HS-5 (cell line): ENCODE measurements around the gene SNX25.
"Not testable (repeated sequence)": the region's sequence is repeated elsewhere in the genome, so short reads cannot be mapped to it uniquely, and the experiment has no call there.

ENCODE experiments used
- DNase-seq: peaks from one replicate; pipeline ENCODE4 v3.0.0-alpha.2; 2012; ENCODE audit warnings: low read depth

Gene SNX25

DNA sequence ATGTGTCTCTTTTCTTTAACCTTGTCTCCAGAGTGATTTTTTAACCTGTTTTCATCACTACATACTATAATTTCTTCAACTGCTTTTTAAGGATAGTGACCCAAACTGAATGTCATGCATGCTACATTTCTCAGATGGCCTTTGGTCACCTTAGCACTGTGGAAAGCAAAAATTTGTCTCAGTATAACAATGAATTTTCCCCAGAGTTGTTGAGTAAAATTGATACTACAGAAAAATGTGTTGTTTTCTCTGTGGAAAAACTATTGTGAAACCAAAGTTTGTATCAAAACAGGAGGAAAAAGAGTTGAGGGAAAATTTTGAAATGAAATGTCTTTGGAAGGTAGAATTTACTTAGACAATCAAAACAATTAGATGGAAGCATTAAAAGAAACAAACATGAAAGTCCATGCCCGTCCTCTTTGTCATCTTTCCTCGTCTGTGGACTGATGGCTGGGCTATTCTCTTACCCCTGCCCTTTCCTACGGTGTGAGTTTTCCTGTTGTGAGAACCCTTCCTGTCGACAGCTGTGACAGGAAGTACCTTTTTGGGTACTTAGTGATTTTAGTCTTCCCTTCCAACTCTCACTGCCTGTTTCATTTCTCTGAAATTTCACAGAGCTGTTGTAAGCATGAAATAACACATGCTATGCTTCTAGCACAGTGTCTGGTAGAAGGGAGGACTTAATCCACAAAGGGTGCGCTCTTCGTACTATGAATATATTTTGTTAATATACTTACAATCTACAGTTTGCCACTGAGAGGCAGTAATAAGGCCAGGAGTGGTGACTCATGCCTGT lies 135.5 kb downstream of the SNX25 start:
- DNase-seq, result no peak

DNA sequence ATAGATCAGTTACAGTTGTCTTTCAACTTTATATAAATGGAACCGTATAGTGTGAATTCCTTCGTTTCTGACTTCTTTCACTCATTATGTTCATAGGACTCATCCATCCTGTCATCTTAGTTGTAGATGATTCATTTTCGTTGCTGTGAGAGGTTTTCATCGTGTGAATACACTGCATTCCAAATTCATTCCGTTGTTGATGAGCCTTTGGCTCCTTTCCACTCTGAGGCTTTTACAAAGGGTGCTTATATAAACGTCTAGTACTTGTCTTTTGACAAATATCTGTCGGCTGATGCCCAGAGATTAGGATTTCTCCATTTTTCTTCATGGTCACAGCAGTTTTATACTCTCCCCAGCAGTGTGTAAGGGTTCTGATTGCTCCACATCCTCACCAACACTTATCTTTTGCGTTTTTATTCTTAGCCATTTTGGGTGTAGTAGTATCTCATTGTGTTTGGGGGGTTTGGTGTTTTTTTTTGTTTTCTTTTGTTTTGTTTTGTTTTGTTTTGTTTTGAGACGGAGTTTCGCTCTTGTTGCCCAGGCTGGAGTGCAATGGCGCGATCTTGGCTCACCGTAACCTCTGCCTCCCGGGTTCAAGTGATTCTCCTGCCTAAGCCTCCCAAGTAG lies 137.7 kb downstream of the SNX25 start:
- DNase-seq, result no peak

DNA sequence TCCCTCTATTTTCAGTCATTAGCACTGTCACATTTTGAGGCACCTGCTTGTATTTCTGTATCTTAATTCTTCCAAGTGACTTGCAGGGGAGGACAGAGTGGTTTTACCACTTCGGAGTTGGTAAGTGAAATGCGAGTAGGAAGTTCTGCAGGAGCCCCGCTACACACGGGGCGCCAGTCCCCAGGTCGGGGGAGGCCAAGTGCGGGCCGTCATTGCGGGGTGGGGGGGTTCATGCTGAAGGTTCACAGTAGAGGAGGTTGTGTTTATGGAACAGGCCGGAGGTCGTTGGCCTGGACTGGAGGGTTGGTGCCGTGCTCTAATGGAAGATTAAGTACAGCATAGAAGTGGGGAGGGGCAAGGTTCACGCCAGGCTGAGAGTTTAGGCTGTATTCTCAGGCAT lies 142.3 kb downstream of the SNX25 start:
- no peak for DNase-seq

DNA sequence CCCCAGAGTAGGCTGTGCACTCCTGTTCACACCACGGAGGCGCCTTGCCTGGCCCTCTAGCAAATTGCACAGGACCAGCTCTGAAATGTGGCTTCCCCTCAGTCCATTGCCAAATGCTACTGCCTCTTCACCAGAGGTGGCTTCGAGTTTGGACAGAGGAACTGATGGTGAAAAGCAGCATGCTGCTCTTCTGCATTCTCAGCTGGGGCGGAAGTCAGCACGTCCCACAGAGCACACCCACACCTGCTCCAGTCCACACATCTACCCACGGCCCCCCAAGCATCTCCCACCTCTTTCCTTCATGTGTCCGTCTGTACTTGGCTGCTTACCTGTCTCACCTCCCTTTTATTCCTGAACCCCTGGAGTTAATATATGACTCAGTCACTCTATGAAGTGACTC lies 142.8 kb downstream of the SNX25 start:
- DNase-seq, result no peak

DNA sequence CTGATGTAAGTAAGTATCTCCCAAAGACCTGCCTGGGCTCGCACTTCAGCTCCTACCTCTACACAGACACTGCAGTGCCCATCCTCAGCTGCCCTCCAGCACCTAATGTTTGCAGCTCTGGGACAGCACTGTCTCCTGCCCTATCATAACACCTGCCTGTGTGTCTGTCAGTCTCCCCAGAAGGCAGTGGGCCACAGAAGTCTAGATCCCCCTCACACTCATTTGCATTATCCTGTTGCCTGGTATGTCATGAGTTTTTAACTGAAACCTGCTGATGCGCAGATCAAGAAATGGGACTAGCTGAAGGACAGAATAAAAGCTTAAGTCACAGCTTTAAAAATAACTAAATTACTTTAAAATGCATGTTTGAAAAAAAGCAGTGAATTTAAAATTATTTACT lies 143.3 kb downstream of the SNX25 start:
- no peak for DNase-seq

DNA sequence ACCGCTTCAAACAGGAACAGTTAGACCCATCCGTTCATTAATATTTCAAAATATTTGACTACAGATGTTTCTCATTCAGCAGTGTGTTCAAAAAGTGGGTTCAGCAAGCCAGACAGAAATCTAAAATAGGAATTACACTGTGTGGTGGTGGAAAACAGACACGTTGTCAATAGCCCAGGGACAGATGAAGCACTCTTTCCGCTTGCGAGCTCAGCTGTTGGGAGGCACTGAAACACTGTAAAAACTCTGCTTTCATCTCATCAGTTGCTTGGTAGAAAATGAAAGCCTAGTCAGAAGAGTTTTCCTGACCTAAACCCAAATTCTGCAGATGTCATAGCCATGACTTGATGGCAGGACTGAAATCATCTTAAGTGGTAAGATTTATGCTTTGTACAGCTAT lies 147.8 kb downstream of the SNX25 start:
- no peak for DNase-seq

DNA sequence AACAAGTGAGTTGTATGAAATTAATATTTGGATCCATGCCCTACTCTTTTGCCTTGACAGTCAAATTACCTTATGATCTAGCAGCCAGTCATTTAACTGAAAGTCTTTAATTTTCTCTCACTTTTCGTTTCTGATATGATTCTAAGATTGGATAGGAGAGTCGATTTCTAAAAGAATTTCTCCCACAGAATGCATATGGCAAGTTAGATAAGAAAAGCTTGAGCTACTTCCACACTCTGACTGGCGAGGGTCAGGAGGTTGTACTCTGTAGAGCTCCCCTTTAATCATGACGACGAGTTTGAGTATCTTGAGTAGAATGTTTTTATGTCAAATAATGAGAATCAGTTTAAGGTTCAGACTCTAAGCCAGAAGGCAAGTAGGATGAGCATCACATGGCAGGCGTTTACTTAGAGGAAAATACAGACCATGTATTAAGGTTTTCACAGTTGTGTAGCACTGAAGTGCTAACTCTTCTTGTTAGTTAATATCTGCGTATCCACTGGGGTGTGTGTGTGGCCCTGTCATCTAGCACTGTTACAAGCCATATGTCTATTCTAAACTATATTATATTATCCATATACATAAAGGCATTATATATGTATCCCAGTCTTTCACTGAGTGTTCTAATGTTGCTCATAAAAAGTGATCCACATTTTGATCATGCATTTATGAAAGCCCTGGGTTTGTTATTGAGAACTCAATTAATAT lies 148.5 kb downstream of the SNX25 start:
- no peak for DNase-seq

DNA sequence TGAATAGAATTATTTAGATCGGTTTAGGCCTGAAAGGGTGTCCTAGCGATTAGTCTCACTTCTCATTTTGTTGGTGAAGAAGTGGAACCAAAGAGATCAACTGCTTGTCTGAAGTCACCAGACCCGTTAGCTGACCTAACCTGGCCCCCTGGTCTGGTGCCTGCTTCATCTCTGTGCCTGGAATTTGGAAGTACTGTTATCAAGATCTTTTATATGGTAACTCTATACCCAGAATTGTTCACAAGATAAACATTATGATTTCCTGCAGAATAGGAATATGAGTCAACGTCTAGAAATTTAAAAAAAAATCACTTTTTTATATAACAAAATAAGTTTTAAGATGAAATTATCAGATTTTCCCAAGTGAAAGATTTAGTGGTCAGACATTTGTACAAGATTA lies 149.1 kb downstream of the SNX25 start:
- DNase-seq, result no peak

DNA sequence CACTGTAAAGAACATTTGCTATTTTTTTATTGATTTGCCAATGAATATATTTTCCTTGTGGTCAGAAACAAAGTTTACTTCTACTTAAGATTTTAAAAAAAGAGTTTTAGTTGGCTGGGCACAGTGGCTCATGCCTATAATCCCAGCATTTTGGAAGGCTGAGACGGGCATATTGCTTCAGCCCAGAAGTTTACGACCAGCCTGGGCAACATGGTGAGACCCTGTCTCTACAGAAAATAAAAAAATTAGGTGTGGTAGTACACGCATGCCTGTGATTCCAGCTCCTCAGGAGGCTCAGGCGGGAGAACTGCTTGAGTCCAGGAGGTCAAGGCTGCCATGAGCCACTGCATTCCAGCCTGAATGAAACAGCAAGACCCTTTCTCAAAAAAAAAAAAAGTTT lies 149.6 kb downstream of the SNX25 start:
- no peak for DNase-seq

DNA sequence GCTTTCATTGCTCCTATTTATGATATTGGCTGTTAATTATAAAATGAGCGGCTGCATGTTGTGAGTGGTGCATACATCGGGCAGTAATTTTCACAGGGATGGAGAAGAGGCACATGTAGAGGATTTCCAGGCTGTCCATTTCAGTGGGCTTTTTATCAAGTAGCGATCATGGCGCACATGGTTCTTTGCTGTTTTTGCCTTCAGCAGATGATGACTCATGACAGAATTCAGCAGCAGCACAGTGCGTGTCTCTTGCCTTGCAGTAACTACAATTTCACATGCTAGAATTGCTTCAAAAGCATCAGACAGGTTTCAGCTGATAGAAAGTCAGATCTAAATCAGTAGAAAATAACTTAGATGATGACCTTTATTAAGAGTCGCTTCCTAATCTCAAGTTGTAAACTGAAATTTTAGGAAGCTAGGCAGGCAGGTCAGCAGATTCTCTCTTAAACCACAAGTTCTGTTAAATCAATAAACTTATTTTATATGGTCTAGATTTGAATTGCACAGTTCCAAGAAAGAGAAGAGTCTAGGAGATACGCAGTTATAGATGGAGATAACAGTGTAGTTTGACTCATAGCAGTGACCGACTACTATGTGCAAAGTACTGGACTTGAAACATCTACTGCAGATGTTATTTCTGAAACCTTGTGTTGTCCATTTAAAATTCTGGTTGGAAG lies 150.5 kb downstream of the SNX25 start:
- DNase-seq, result no peak

DNA sequence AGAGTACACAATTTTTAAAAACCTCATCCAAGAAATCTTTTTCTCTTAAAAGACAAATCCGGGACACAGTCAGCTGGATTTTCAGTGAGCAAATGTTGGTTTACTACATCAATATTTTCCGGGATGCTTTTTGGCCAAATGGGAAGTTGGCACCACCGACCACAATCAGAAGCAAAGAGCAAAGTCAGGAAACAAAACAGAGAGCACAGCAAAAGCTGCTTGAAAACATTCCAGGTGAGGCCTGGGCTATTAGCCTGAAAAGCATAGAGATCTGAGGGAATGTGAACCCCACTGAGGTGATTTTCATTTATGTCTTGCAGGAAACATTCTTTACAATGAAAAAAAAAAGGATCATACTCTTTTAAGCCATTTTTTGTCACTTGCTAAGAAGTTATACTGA lies 152.5 kb downstream of the SNX25 start:
- no peak for DNase-seq

DNA sequence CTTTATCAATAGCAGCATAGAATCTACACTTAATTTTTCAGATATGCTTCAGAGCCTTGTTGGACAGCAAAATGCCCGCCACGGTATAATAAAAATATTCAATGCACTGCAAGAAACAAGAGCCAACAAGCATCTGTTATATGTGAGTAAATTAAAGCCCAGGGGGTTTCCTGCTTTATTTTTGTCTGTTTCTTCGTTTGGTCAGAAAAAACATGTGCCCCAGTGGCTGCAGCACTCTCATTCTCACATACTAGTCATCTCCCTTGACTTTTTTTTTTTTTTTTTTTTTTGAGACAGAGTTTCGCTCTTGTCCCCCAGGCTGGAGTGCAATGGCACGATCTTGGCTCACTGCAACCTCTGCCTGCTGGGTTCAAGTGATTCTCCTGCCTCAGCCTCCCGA lies 153.2 kb downstream of the SNX25 start:
- not testable (repeated sequence) for DNase-seq

DNA sequence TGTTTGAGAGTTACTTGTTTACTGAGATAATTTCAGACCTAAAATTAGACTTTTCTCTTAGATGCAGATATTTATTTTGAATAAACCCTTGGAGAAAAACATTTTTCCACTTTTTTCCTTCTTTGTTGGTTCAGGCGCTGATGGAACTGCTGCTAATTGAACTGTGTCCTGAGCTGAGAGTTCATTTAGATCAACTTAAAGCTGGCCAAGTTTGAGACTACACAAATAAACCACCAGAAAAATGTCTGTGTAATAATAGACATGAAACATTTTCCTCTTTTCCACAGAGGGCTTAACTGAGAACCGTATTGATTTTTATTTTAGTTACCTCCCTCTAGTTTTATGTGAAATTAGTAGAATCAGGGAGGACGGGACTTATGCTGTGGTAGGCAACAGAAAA lies 153.9 kb downstream of the SNX25 start:
- no peak for DNase-seq

DNA sequence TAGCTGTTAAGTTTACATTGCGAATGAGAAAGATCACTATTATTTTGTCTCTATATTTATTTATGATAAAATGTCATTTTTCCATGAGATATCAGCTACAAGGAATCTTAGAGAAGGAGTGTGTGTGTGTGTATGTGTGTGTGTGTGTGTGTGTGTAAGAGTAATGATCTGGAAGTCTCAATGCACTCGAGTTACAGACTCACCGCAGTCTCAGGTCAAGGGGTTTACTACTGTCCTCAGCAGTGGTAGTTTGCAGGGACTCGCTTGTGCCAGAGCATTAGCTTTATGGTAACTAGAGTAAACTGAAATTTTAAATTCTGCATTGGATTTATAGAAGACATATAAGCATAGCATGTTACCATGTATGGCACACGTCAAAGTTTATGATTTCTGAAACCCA lies 155.5 kb downstream of the SNX25 start:
- DNase-seq, result no peak

DNA sequence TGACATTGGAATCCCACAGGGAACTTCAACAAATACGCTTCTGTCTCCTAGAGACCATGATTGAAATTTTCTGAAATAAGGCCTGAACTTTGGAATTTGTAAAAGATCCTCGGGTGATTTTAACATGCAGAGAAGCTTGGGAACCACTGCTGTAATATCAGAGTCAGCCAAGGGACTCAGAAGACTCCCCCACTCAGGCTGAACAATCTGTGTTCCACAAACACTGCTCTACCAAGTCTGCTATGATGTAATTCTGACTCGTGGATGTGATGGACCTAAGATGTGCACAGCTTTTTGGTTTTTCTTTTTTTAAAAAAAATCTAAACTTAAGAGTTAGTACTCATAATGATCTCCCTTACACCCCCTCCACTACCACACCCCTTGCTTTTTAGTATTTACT lies 160.3 kb downstream of the SNX25 start:
- DNase-seq, result no peak

DNA sequence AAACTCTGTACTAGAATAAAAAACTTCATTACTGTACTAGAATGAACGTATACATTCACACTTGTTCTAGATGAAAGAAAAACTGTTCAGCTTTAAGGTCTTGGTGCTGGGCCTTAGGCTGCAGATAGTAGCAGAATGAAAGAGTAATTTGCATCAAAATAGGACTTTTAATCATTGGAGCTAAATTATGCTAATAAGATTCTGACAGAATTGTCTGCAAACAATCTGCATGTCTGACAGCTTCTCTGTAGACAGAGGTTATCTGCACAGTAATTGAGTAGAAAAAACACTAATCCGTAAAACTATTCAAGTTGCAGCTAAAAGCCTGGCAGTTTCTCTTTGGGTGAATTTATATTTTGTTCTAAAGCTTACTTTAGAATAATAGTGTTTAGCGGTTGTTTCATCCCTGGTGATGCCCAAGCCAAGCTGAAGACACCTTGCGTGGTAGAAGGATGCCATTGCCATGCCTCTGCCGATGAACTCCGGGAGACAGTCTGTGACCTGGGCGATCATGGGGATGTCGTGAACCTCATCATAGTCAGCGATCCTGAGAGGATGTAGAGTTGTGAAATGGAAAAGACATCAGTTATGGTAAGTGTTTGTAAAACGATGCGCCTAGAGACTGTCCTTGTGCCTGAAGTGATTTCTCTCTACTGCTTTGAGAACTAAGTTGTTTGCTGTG lies 161.0 kb downstream of the SNX25 start:
- no peak for DNase-seq

DNA sequence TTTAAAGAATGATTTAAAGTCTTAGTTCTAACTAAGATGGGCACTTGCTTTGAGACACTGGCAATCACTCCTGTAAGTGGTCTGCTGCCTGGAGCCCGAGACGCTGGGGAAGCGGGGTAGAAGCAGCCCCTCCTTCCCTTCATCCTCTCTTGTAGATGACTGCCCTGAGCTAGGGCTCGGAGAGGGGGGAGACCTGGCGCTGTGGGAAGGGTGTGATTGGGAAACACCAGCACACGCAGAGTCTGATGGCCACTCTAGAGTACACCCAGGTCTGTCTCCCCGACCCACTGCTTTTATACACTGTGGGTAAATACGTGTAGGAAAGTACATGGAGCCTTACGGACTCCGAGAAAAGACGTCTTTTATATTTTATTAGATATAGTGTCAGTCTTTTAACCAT lies 162.3 kb downstream of the SNX25 start:
- DNase-seq, result no peak

DNA sequence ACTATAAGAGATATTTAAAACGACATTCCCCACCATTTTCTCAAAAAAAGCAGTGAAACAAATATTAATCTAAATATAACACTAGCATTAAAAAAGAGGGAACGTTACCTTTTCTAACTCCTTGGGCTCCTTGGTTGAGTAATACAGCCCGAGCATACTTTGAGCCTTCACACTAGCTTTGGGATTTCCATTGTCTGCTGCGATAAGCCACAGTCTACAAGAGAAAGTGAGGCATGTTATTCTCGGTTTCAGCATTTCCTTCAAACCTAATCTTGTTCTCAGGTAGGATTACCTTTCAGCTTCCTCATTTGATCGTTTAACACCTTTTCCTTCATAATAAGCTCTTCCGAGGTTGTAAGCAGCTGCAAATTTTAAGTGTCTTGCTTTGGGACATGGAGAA lies 164.6 kb downstream of the SNX25 start:
- no peak for DNase-seq

DNA sequence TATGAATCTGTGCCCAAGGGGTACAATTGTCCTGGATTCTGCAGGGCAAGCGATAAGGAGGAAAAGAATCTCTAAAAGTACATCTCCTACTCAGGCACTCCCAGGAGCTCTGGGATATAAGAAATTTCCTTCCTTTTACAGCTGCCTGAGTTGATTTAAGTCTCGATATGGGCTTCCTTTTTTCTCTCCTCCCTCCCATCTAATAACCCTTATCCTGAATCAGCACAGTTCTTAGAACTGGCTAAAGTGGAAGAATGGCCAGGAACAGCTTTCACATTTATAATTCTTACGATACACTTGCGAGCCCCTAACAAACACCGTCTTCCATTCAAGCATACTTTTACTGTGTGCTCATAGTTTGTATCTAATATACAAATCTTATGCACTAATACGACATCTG lies 165.2 kb downstream of the SNX25 start:
- no peak for DNase-seq

DNA sequence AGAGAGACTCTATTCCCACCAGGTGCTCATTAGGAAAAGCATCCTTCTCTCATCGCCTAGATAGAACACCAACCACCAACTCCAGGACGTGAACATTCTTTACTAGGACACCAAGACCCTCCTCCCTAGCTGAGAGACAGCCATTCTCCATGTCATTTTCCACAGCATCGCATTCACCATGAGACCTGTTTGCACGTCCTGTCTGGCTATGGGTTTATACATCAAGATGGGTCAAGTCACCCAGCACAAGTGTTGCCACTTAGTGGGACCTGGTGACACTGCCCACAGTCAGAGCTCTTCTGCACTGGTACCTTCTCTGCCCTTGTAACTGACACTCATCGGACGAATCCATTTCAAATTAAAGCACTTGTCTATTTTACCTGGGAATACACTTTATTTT lies 168.9 kb downstream of the SNX25 start:
- no peak for DNase-seq

DNA sequence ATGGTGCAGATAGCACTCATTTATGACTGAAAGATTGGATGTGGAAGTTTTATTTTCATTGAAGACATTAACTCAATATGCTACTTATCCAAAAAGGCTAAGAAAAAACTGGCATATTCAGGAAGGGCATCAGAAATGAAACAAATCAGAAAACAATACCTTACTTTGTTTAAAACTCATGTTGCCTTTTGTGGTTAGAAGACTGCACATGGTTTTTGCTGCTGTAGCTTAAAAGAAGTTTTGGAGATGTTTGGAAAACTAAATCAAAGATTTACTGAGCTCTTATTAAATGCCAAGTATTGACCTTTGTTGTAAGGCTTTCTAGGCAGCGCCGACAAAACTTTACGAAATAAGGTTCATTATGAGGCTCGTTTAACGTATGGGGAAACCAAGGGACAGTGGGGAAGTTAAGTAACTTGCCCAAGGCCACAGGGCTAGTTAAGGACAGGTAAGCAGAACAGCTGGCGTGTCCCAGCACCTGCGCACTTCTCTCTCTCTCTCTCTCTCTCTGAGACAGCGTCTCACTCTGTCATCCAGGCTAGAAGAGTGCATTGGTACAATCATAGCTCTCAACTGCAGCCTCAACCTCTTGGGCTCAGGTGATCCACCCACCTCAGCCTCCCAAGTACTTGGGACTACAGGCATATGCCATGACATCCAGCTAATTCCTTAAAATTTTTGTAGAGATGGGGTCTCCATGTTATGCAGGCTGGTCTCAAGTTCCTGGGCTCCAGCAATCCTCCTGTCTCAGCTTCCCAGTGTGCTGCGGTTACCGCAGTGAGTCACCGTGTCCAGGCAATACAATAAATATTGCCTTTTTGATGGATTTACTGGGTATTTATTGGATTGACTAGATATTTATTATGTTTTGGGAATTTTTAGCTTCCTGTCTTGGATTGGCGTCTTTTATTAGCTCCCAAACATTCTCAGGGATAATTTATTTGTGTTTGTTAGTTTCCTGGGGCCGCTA lies 170.2 kb downstream of the SNX25 start:
- DNase-seq, result no peak
